CD4-positive, alpha-beta T cell treated with Interleukin-15 for 4 hours (primary cell): Measurements from ENCODE around the gene NEU4.

ENCODE experiments used
- DNase-seq: peaks from one replicate; pipeline ENCODE4 v3.0.0-alpha.2; 2020; ENCODE audit warnings: low spot score

NEU4 gene

DNA sequence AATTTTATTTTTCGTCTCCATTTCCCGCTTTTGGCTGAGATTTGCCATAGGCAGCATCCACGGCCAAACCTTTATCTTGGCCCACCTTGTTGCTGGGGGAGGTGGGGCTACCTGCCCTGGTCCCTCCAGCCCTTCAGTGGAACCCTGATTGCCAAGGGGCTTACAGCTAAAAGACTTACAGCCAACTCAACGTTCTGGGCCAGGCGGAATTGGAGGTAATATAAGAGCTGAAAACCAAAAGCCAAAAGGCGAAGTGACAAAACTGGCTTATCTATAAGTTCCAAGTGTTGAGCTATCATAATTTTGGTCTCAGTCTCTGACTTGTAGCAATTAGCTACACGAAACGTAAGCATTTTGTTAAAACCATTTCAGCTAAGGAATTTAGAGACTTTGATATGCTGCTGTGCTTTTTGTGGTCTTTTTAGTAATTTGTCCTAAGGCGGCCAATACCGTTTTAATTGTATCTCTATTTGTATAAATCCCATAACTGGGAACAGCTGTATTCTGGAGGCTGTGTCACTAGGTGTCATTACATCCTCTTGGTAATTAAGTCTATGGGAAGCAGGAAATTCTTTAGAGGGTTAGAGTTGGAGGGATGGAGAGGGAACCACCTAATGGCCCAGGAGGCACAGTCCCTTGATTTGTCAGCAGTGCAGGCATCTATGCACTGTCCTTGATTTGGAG, 25.7 kb downstream of the NEU4 start:
- no peak for DNase-seq

GRCh38 chr2:241835611-241836010, 26.6 kb downstream of the NEU4 start:
- DNase-seq, result no peak

- no peak for DNase-seq
These were observed 27.3 kb downstream of the NEU4 start for GRCh38 chr2:241836292-241836691.

GRCh38 chr2:241837197-241837965, 28.4 kb downstream of the NEU4 start:
- no peak for DNase-seq

GRCh38 chr2:241841181-241842066, 32.4 kb downstream of the NEU4 start:
- no peak for DNase-seq

DNA sequence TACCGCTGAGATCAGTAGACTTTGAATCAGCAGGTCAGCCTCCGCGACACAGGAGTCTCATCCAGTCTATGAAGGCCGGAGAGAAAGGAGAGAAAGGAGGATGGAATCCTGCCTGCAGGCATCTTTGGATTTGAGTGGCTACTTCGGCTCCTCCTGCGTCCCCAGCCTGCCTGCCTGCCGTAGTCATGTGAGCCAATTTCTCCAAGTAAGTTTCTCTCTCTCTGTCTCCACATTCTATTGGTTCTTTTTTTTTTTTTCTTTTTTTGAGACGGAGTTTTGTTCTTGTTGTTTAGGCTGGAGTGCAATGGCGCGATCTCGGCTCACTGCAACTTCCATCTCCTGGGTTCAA, 33.0 kb downstream of the NEU4 start:
- no peak for DNase-seq

DNA sequence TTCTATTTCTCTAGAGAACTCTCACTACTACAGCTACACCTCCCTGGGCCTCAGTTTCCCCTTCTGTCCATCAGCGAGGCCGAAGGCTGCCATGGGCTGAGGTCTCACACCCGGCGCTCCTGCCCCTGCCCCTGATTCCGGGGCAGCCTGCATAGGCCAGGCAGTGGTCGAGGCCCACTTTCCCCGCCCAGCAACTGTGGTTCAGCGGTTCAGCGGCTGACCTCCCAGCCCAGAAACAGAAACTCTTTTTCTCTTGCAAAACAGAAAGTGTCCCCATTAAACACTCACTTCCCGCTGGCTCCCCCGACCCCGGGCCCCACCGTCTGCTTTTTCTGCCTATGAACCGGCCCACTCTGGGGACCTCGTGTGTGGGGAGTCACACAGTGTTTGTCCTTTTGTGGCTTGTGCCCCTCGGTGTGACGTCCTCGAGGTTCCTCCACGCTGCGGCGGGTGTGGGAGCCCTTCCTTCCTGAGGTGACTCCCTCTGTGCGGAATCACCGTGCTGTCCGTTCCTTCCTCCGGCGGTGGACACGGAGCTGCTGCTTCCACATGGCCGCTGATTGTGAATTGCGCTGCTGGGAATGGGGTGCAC, 33.7 kb downstream of the NEU4 start:
- peak; percentile 45 for DNase-seq

GRCh38 chr2:241843321-241844065, 34.5 kb downstream of the NEU4 start:
- DNase-seq, result no peak

- DNase-seq, result peak; percentile 71
These were observed 35.2 kb downstream of the NEU4 start for GRCh38 chr2:241844066-241844728.

- no peak for DNase-seq
These were observed 36.0 kb downstream of the NEU4 start for GRCh38 chr2:241844831-241845578.

DNA sequence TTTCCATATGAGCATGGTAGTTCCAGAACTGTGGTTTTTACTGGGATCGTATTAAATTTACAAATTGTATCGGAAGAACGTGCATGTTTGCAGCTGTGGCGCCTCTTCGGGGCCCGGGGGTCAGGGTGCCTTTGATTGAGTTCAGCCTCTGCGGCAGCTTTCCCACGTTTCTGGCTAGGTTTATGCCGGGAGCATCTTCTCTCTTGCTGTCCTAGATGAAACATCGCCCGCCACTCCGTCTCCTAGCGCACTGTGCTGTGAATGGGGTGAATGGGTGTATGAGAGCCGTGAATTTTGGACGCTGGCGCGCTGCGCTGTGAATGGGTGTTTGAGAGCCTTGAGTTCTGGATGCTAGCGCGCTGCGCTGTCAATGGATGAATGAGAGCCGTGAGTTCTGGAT, 37.4 kb downstream of the NEU4 start:
- no peak for DNase-seq

GRCh38 chr2:241848761-241849615, 40.0 kb downstream of the NEU4 start:
- DNase-seq, result no peak

DNA sequence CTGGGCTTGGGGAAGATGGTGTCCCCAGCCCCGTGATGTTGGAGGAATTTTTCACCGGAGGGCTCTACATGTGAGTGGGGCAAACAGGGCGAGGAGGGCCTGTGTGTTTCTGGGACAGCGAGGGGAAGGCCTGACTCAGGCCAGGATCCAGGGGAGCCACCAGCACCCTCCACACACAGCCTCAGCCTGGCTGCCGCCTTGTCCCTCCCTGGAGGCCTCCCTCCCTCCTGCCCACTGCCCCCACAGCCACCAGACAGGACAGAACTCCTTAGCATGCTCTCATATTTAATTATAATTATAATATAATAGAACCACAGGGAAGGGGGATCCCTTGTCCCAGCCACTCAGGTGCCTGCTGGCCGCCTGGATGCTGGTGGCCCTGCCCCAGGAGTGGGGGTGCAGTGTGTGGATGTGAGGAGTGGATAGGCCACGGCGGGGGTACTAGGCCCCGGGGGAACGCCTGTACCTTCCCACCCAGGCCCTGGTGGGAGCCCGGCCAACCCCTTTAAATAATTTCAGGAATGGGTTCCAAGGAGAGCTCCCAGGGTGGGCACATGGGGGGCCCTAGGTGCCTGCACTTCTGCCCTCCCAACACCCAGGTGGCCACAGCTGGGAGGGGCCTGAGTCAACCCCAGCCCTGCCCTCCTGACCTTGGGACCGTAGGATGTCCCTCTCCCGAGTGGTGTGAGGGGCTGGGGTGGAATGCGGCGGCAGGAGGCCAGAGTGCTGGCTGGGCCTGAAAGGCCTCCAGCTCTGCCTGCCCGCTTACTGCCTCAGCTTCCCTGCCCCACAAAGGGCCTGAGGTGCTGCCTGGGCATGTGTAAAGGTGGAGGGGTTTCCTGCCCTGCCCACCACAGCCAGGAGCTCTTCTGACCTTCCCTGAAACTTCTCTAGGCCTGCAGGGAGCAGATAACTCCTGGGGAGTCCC, 40.9 kb downstream of the NEU4 start:
- no peak for DNase-seq

DNA sequence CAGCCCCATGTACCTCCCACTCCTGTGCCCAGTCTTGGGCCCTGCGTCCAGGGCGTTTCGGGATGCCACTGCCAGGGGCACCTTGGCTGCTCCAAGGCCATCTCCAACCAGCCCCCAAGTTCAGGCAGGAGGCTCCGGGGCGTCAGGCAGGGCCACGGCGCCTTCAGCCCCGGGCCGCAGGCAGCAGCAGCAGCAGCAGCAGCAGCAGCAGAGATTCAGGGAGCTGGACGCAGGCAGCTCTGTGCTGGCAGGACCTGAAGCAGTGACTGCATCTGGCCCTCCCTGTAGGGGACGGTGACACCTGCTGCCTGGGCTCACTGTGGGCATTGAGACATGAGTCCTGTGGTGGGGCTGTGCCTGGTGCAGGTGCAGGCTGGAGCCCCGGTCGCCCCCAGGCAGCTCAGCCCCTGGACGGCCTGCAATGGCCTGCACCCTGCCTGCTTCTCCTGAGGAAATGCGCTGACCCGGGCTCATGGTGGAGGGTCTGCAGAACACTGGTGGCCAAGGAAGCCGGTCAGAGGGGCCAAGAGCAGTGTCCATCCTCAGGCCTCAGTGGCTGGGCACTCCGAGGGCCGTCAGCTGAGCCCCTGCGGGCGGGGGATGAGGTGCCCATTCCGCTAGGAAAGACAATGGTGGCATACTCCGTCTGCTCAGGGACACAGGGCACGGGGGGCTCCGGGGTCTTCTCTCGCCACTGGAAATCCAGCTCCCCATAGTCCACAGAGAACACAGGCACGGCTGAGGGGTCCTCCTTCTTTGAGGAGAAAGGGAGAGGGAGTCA, 41.7 kb downstream of the NEU4 start:
- DNase-seq, result no peak

DNA sequence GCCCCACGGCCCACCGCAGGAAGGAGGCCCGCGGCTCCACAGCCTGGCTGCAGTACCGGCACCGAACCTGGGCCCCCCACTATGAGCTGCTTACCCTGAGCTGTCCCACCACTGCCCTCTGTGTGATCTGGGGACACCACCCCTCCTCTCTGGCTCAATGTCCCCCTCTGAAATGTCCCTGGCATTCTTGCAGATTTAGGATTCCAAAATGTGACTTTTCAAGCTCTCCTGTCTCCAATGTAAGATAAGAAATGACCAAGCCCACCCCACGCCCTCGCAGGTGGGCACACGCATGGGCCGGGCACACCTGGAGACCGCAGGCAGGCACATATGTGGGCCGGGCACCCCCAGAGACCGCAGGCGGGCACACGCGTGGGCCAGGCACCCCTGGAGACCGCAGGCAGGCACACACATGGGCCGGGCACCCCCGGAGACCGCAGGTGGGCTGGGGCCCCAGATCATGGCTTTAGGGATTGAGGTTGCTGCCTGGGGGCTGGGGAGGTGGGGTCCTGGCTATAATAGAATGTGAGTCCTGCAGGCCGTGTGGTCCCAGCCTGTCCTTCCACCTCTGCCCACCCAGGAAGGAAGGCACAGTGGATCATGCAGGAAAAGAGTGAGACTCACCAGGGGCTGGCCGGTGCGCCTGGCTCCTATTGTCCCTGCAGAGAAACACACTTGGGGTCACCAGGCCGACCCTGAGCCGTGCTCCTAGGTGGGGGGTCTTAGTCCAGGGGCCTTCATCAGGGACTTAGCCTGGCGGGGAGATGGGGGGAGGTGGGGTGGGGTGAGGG, 42.5 kb downstream of the NEU4 start:
- DNase-seq, result no peak

DNA sequence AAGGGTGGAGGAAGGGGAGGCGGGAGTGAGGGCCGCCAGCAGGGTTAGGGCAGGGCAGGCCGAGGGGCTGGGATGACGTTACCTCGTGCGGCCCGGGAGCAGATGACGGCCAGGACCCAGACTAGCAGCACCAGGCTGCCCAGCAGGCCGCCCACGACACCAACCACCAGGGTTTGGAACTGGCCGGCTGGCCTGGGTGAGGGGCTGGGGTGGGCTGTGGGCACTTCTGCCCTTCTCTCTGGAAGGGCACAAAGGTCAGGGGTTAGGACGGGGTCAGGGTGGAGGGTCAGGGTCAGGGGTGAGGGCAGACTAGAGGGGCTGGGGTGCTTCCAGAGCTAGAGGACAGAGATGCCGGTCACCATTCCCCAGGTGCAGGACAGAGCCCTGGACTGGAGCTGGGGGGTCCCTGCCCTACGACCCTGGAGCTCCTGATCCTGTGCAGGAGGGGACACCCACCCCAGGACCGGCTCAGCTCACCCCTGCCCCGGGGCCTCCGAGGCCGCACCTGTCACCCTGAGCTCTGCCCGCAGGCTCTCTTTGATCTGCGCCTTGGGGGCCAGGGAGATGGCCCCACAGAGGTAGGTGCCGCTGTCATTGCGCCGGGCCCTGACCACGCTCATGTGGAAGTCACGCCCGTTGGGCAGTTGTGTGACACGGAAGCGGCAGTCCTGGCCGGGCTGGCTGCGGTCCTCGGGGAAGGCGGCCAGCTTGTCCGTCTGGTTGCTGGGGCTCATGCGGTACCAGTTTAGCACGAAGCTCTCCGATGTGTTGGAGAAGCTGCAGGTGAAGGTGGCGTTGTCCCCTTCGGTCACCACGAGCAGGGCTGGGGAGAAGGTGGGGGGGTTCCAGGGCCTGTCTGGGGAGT, 43.4 kb downstream of the NEU4 start:
- no peak for DNase-seq
